GM23338 (cell line): ENCODE data around the gene BRME1. TPM values are rescaled to one million over a fixed set of nuclear protein-coding genes. Genes with fewer than 3 reads are reported as not detected.
A peak's percentile ranks its signal among the peaks of the same experiment; 100 is the strongest.

Experiments
- ATAC-seq: fragments of 200-7000 bp; cut with Tn5 transposase; 3 replicates; pipeline ENCODE4 v1.9.1; 2020
- DNase-seq: peaks from one replicate; pipeline ENCODE4 v3.0.0-alpha.2; 2015; ENCODE audit warnings: low spot score
- H2AFZ ChIP-seq: fragments of 200-600 bp; sonication (generic); 2 replicates; pipeline ENCODE4 v1.8.0; 2016; ENCODE audit warnings: antibody characterized with exemption, mild to moderate bottlenecking, moderate library complexity
- H3F3A ChIP-seq: fragments of 200-600 bp; sonication (generic); replicated peaks from 2 replicates; pipeline ENCODE4 v1.8.0; 2017; ENCODE audit warnings: antibody characterized with exemption, mixed run types, low read depth
- H3K27ac ChIP-seq: fragments of 200-600 bp; sonication (generic); 2 replicates; pipeline ENCODE4 v1.6.1; 2016; ENCODE audit warnings: low read depth
- H3K27me3 ChIP-seq: fragments of 200-600 bp; sonication (generic); 2 replicates; pipeline ENCODE4 v1.8.0; 2016; ENCODE audit warnings: mild to moderate bottlenecking, mixed run types, moderate library complexity; ENCODE audit not compliant: insufficient read depth
- H3K36me3 ChIP-seq: fragments of 200-600 bp; sonication (generic); 2 replicates; pipeline ENCODE4 v1.8.0; 2016; ENCODE audit warnings: mild to moderate bottlenecking; ENCODE audit not compliant: insufficient read depth
- H3K4me1 ChIP-seq: fragments of 200-600 bp; sonication (generic); 2 replicates; pipeline ENCODE4 v1.8.0; 2016; ENCODE audit warnings: mild to moderate bottlenecking, moderate library complexity; ENCODE audit not compliant: insufficient read depth
- H3K4me2 ChIP-seq: fragments of 200-600 bp; sonication (generic); 2 replicates; pipeline ENCODE4 v1.7.1; 2017; ENCODE audit warnings: mixed run types
- H3K4me3 ChIP-seq: fragments of 200-600 bp; sonication (generic); 2 replicates; pipeline ENCODE4 v1.6.1; 2016; ENCODE audit warnings: mixed run types
- H3K79me2 ChIP-seq: fragments of 200-600 bp; sonication (generic); replicated peaks from 2 replicates; pipeline ENCODE4 v1.8.0; 2017; ENCODE audit warnings: mild to moderate bottlenecking; ENCODE audit not compliant: insufficient read depth
- H3K9me2 ChIP-seq: fragments of 200-600 bp; sonication (generic); 2 replicates; pipeline ENCODE4 v1.8.0; 2017; ENCODE audit not compliant: insufficient read depth
- H4K20me1 ChIP-seq: fragments of 200-600 bp; sonication (generic); replicated peaks from 2 replicates; pipeline ENCODE4 v1.8.0; 2017; ENCODE audit warnings: mild to moderate bottlenecking; ENCODE audit not compliant: insufficient read depth
- H3K27ac Mint-ChIP-seq: 2 replicates; pipeline ENCODE4 v1.8.0; 2020; ENCODE audit warnings: inconsistent platforms, mild to moderate bottlenecking, moderate library complexity, mixed read lengths
- H3K27me3 Mint-ChIP-seq: 3 replicates; pipeline ENCODE4 v1.8.0; 2022; ENCODE audit warnings: low read depth, mild to moderate bottlenecking, moderate library complexity, mixed read lengths, inconsistent platforms; ENCODE audit not compliant: insufficient read depth, poor library complexity
- H3K36me3 Mint-ChIP-seq: 3 replicates; pipeline ENCODE4 v1.8.0; 2021; ENCODE audit warnings: low read depth, mild to moderate bottlenecking, inconsistent platforms, moderate library complexity, mixed read lengths
- H3K4me1 Mint-ChIP-seq: 3 replicates; pipeline ENCODE4 v1.8.0; 2020; ENCODE audit warnings: mild to moderate bottlenecking, inconsistent platforms, mixed read lengths
- H3K4me3 Mint-ChIP-seq: 3 replicates; pipeline ENCODE4 v1.8.0; 2021; ENCODE audit warnings: moderate library complexity, mild to moderate bottlenecking, inconsistent platforms, mixed read lengths
- H3K9me3 Mint-ChIP-seq: 3 replicates; pipeline ENCODE4 v1.8.0; 2020; ENCODE audit warnings: moderate library complexity, mild to moderate bottlenecking, inconsistent platforms, mixed read lengths
- CREB1 ChIP-seq: fragments of 250-450 bp; sonication (Bioruptor Pico); IDR thresholded peaks from 2 replicates; pipeline ENCODE4 v1.5.0; 2020; ENCODE audit warnings: low read depth, mild to moderate bottlenecking, moderate library complexity
- EZH2 ChIP-seq: fragments of 200-600 bp; sonication (generic); IDR thresholded peaks from one replicate; pipeline ENCODE4 v1.8.0; 2017; ENCODE audit warnings: antibody characterized with exemption, mild to moderate bottlenecking, low read depth; ENCODE audit not compliant: unreplicated experiment
- EZH2phosphoT487 ChIP-seq: fragments of 200-600 bp; sonication (generic); IDR thresholded peaks from one replicate; pipeline ENCODE4 v1.8.1; 2018; ENCODE audit warnings: antibody characterized with exemption; ENCODE audit not compliant: unreplicated experiment
- JUNB ChIP-seq: IDR thresholded peaks from one replicate; pipeline ENCODE4 v1.6.1; 2016; ENCODE audit warnings: antibody characterized with exemption; ENCODE audit not compliant: unreplicated experiment
- NANOG ChIP-seq: IDR thresholded peaks from 2 replicates; pipeline ENCODE4 v1.6.1; 2016; ENCODE audit warnings: antibody characterized with exemption, borderline replicate concordance
- POLR2AphosphoS5 ChIP-seq: IDR thresholded peaks from 2 replicates; pipeline ENCODE4 v1.6.1; 2016; ENCODE audit warnings: antibody characterized with exemption, low read depth
- STAT1 ChIP-seq: IDR thresholded peaks from one replicate; pipeline ENCODE4 v1.6.1; 2016; ENCODE audit warnings: antibody characterized with exemption; ENCODE audit not compliant: unreplicated experiment
- ZNF114 ChIP-seq: fragments of 250-450 bp; sonication (Bioruptor Pico); IDR thresholded peaks from 2 replicates; pipeline ENCODE4 v1.5.0; 2020; ENCODE audit warnings: mild to moderate bottlenecking, moderate library complexity
- ZNF331 ChIP-seq: fragments of 250-450 bp; sonication (Bioruptor Pico); IDR thresholded peaks from 2 replicates; pipeline ENCODE4 v1.5.0; 2020; ENCODE audit warnings: low read depth, mild to moderate bottlenecking, moderate library complexity
- polyA plus RNA-seq: library from polyadenylated mRNA; unstranded; fragments of >200 nt; fragmentation: Nextera tagmentation; extraction: Ambion mirVana; gene quantifications from 2 replicates; pipeline ENCODE4 v1.2.1, GENCODE V29; 2016
- total RNA-seq: library from RNA; depleted of rRNA; stranded (reverse); fragments of >200 nt; shearing (Covaris generic); gene quantifications from 2 replicates; pipeline ENCODE4 v1.2.3, GENCODE V29; 2014
- TF ChIP-seq, protein P1 (sequence below): IDR thresholded peaks from one replicate; pipeline ENCODE4 v1.6.1; 2018; ENCODE audit warnings: antibody characterized with exemption; ENCODE audit not compliant: unreplicated experiment
- TF ChIP-seq, protein P2 (sequence below), 2 experiments: fragments of 200-600 bp in 1 of 2; sonication (generic) in 1 of 2; conservative IDR thresholded peaks; 2 replicates each; pipeline versions ENCODE4 v1.5.1 to v1.6.1; 2016 to 2017; ENCODE audit warnings: antibody characterized with exemption in 2 of 2, low read depth in 2 of 2, mild to moderate bottlenecking in 2 of 2, moderate library complexity in 1 of 2
- TF ChIP-seq, protein P3 (sequence below): IDR thresholded peaks from 2 replicates; pipeline ENCODE4 v1.6.1; 2016; ENCODE audit warnings: antibody characterized with exemption
- TF ChIP-seq, protein P4 (sequence below): fragments of 250-450 bp; sonication (Bioruptor Pico); IDR thresholded peaks from 2 replicates; pipeline ENCODE4 v1.5.0; 2020; ENCODE audit warnings: mild to moderate bottlenecking, moderate library complexity

The BRME1 gene
- total and polyA plus RNA-seq, 2 experiments from 2014 or later = 3.9 to 4.0 TPM

DNA sequence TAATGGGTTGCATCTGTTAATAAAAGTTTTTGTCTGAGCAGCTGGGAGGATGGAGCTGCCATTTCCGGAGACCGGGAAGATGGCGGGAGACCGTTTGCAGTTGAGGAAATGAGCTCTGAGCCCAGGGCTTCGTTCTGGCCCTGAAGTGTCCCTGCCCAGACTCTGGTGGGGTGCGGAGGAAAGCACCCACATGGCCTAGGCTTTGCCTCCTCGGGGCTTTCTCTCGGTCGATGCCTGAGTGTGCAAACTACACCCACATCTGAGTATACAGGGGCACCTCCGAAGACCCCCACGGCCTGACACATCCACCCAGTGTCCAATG, 44.6 kb downstream of the BRME1 start:
- peak overlapping the region; percentile 67 for H3K4me3 Mint-ChIP-seq
- Histone ChIP-seq H3K27ac (peak overlapping the region; percentile 80), H3K27me3 (peaks cover 37% of the 10 kb centered on the region), H3K4me2 (peak overlapping the region; percentile 72), H3K4me3 (peak overlapping the region; percentile 54), H3K4me1 (peaks cover 10% of the 10 kb centered on the region), H3K36me3 (no peaks in the 10 kb centered on the region), H3F3A (peaks cover 24% of the 10 kb centered on the region), H4K20me1 (no peaks in the 10 kb centered on the region), H3K9me2 (no peaks in the 10 kb centered on the region), H2AFZ (peak overlapping the region; percentile 49), H3K79me2 (no peaks in the 10 kb centered on the region)
- TF ChIP-seq, protein P1, sequence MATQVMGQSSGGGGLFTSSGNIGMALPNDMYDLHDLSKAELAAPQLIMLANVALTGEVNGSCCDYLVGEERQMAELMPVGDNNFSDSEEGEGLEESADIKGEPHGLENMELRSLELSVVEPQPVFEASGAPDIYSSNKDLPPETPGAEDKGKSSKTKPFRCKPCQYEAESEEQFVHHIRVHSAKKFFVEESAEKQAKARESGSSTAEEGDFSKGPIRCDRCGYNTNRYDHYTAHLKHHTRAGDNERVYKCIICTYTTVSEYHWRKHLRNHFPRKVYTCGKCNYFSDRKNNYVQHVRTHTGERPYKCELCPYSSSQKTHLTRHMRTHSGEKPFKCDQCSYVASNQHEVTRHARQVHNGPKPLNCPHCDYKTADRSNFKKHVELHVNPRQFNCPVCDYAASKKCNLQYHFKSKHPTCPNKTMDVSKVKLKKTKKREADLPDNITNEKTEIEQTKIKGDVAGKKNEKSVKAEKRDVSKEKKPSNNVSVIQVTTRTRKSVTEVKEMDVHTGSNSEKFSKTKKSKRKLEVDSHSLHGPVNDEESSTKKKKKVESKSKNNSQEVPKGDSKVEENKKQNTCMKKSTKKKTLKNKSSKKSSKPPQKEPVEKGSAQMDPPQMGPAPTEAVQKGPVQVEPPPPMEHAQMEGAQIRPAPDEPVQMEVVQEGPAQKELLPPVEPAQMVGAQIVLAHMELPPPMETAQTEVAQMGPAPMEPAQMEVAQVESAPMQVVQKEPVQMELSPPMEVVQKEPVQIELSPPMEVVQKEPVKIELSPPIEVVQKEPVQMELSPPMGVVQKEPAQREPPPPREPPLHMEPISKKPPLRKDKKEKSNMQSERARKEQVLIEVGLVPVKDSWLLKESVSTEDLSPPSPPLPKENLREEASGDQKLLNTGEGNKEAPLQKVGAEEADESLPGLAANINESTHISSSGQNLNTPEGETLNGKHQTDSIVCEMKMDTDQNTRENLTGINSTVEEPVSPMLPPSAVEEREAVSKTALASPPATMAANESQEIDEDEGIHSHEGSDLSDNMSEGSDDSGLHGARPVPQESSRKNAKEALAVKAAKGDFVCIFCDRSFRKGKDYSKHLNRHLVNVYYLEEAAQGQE = no peak
- TF ChIP-seq EZH2 = no peak
- no peak for TF ChIP-seq EZH2phosphoT487
- TF ChIP-seq STAT1 = no peak
- no peak for TF ChIP-seq ZNF331 (CRISPR knock-in tag)
- TF ChIP-seq, protein P2, sequence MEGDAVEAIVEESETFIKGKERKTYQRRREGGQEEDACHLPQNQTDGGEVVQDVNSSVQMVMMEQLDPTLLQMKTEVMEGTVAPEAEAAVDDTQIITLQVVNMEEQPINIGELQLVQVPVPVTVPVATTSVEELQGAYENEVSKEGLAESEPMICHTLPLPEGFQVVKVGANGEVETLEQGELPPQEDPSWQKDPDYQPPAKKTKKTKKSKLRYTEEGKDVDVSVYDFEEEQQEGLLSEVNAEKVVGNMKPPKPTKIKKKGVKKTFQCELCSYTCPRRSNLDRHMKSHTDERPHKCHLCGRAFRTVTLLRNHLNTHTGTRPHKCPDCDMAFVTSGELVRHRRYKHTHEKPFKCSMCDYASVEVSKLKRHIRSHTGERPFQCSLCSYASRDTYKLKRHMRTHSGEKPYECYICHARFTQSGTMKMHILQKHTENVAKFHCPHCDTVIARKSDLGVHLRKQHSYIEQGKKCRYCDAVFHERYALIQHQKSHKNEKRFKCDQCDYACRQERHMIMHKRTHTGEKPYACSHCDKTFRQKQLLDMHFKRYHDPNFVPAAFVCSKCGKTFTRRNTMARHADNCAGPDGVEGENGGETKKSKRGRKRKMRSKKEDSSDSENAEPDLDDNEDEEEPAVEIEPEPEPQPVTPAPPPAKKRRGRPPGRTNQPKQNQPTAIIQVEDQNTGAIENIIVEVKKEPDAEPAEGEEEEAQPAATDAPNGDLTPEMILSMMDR (conservative IDR thresholded peaks at IDR 0.05; ENCODE audit: low read depth in 2 of 2) = no peak
- no peak for TF ChIP-seq POLR2AphosphoS5
- TF ChIP-seq, protein P3, sequence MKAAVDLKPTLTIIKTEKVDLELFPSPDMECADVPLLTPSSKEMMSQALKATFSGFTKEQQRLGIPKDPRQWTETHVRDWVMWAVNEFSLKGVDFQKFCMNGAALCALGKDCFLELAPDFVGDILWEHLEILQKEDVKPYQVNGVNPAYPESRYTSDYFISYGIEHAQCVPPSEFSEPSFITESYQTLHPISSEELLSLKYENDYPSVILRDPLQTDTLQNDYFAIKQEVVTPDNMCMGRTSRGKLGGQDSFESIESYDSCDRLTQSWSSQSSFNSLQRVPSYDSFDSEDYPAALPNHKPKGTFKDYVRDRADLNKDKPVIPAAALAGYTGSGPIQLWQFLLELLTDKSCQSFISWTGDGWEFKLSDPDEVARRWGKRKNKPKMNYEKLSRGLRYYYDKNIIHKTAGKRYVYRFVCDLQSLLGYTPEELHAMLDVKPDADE = no peak
- TF ChIP-seq CREB1 (CRISPR knock-in tag) = no peak
- TF ChIP-seq ZNF114 = no peak
- TF ChIP-seq, protein P4, sequence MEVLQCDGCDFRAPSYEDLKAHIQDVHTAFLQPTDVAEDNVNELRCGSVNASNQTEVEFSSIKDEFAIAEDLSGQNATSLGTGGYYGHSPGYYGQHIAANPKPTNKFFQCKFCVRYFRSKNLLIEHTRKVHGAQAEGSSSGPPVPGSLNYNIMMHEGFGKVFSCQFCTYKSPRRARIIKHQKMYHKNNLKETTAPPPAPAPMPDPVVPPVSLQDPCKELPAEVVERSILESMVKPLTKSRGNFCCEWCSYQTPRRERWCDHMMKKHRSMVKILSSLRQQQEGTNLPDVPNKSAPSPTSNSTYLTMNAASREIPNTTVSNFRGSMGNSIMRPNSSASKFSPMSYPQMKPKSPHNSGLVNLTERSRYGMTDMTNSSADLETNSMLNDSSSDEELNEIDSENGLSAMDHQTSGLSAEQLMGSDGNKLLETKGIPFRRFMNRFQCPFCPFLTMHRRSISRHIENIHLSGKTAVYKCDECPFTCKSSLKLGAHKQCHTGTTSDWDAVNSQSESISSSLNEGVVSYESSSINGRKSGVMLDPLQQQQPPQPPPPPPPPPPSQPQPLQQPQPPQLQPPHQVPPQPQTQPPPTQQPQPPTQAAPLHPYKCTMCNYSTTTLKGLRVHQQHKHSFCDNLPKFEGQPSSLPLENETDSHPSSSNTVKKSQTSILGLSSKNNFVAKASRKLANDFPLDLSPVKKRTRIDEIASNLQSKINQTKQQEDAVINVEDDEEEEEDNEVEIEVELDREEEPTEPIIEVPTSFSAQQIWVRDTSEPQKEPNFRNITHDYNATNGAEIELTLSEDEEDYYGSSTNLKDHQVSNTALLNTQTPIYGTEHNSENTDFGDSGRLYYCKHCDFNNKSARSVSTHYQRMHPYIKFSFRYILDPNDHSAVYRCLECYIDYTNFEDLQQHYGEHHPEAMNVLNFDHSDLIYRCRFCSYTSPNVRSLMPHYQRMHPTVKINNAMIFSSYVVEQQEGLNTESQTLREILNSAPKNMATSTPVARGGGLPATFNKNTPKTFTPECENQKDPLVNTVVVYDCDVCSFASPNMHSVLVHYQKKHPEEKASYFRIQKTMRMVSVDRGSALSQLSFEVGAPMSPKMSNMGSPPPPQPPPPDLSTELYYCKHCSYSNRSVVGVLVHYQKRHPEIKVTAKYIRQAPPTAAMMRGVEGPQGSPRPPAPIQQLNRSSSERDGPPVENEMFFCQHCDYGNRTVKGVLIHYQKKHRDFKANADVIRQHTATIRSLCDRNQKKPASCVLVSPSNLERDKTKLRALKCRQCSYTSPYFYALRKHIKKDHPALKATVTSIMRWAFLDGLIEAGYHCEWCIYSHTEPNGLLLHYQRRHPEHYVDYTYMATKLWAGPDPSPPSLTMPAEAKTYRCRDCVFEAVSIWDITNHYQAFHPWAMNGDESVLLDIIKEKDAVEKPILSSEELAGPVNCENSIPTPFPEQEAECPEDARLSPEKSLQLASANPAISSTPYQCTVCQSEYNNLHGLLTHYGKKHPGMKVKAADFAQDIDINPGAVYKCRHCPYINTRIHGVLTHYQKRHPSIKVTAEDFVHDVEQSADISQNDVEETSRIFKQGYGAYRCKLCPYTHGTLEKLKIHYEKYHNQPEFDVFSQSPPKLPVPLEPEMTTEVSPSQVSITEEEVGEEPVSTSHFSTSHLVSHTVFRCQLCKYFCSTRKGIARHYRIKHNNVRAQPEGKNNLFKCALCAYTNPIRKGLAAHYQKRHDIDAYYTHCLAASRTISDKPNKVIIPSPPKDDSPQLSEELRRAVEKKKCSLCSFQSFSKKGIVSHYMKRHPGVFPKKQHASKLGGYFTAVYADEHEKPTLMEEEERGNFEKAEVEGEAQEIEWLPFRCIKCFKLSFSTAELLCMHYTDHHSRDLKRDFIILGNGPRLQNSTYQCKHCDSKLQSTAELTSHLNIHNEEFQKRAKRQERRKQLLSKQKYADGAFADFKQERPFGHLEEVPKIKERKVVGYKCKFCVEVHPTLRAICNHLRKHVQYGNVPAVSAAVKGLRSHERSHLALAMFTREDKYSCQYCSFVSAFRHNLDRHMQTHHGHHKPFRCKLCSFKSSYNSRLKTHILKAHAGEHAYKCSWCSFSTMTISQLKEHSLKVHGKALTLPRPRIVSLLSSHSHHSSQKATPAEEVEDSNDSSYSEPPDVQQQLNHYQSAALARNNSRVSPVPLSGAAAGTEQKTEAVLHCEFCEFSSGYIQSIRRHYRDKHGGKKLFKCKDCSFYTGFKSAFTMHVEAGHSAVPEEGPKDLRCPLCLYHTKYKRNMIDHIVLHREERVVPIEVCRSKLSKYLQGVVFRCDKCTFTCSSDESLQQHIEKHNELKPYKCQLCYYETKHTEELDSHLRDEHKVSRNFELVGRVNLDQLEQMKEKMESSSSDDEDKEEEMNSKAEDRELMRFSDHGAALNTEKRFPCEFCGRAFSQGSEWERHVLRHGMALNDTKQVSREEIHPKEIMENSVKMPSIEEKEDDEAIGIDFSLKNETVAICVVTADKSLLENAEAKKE = no peak
- no peak for TF ChIP-seq JUNB
- no peak for TF ChIP-seq NANOG
- H3K9me3 Mint-ChIP-seq = no peaks in the 10 kb centered on the region; the same call in 2 of the 3 replicates
- ATAC-seq (no peak), DNase-seq (no peak)
- H3K4me1 Mint-ChIP-seq = peaks cover 18% of the 10 kb centered on the region
- no peaks in the 10 kb centered on the region; the same call in 2 of the 3 replicates for H3K36me3 Mint-ChIP-seq
- no peak overlapping the region; the same call in 1 of the 2 replicates for H3K27ac Mint-ChIP-seq
- H3K27me3 Mint-ChIP-seq = peaks cover 43% of the 10 kb centered on the region
